ENCODE data around the gene MAP3K3.

DNA sequence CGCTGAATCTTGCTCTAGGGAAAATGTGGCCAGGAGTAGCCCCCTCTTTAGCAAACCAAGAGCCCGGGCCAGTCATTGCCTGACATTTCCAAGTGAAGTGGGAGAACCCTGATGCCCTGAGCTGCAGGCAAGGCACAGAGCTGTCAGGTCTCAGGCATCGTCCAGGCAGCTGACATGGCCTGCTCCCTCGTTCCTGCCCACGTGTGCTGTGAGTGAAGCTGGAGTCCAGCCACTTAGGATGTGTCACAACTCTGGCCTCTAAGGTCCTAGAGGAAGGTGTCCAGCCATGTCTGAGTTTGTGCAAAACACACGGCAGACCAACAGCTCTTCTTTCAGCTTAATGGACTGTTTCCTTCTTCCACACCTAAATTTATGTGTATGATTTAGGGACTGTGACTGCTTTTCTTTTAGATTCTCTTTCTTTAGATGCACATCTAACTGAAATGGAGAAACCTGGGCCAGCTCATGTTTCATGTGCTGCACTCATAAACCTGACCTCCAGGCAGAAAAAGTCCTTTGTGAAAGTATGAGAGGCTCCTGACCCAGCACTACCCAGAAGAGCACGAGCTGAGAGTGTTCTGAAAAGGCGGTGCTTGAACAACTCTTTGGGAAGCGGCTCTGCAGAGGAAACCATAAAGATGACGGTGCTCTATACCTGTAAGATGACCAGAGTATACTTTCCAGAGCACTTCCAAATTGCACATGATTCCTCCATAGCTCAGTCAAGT, 92.5 kb downstream of the MAP3K3 start:
- TF ChIP-seq, protein P1, sequence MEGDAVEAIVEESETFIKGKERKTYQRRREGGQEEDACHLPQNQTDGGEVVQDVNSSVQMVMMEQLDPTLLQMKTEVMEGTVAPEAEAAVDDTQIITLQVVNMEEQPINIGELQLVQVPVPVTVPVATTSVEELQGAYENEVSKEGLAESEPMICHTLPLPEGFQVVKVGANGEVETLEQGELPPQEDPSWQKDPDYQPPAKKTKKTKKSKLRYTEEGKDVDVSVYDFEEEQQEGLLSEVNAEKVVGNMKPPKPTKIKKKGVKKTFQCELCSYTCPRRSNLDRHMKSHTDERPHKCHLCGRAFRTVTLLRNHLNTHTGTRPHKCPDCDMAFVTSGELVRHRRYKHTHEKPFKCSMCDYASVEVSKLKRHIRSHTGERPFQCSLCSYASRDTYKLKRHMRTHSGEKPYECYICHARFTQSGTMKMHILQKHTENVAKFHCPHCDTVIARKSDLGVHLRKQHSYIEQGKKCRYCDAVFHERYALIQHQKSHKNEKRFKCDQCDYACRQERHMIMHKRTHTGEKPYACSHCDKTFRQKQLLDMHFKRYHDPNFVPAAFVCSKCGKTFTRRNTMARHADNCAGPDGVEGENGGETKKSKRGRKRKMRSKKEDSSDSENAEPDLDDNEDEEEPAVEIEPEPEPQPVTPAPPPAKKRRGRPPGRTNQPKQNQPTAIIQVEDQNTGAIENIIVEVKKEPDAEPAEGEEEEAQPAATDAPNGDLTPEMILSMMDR (IDR thresholded peaks at IDR 0.05), result no peak
- TF ChIP-seq POLR2A (IDR thresholded peaks at IDR 0.05), result no peak
